Measurements from ENCODE around the gene PHACTR4.

DNA sequence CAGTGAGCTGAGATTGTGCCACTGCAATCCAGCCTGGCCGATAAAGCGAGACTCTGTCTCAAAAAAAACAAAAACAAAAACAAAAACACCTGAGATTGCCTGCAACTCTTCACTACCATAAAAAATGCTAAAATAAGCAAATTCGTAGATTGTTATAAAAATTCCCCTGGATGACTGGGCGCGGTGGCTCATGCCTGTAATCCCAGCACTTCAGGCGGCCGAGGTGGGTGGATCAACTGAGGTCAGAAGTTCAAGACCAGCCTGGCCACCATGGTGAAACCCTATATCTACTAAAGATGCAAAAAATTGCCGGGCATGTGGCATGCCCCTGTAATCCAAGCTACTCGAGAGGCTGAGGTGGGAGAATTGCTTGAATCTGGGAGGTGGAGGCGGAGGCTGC lies 30.0 kb upstream of the PHACTR4 start:
- no peak for TF ChIP-seq POLR2A (IDR thresholded peaks at IDR 0.05)
- TF ChIP-seq, protein P1, sequence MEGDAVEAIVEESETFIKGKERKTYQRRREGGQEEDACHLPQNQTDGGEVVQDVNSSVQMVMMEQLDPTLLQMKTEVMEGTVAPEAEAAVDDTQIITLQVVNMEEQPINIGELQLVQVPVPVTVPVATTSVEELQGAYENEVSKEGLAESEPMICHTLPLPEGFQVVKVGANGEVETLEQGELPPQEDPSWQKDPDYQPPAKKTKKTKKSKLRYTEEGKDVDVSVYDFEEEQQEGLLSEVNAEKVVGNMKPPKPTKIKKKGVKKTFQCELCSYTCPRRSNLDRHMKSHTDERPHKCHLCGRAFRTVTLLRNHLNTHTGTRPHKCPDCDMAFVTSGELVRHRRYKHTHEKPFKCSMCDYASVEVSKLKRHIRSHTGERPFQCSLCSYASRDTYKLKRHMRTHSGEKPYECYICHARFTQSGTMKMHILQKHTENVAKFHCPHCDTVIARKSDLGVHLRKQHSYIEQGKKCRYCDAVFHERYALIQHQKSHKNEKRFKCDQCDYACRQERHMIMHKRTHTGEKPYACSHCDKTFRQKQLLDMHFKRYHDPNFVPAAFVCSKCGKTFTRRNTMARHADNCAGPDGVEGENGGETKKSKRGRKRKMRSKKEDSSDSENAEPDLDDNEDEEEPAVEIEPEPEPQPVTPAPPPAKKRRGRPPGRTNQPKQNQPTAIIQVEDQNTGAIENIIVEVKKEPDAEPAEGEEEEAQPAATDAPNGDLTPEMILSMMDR (IDR thresholded peaks at IDR 0.05) = no peak
